Dermis blood vessel endothelial cell (primary cell): ENCODE data around the gene ITGAL. TPM values are rescaled to one million over a fixed set of nuclear protein-coding genes. Genes with fewer than 3 reads are reported as not detected.
A peak's percentile ranks its signal among the peaks of the same experiment; 100 is the strongest.
"Not testable (repeated sequence)": the region's sequence is repeated elsewhere in the genome, so short reads cannot be mapped to it uniquely, and the experiment has no call there.

ENCODE experiments used
- DNase-seq: peaks from one replicate; pipeline ENCODE4 v3.0.0; 2010
- total RNA-seq: library from RNA; depleted of rRNA; stranded (reverse); fragments of >200 nt; gene quantifications from 2 replicates; pipeline ENCODE4 v1.2.3, GENCODE V29; 2014

Gene ITGAL
- not detected in 2 replicates for total RNA-seq

GRCh38 chr16:30472328-30472942 lies at the start of gene ITGAL:
ITGAL (plus strand) TSS chr16:30472742; CDS start chr16:30472838, 96 bp downstream.
- DNase-seq = no peak

GRCh38 chr16:30428055-30428454 lies 44.5 kb upstream of the ITGAL start:
- no peak for DNase-seq

GRCh38 chr16:30429418-30429677 lies 43.2 kb upstream of the ITGAL start:
- no peak for DNase-seq

GRCh38 chr16:30429678-30430427 lies 42.7 kb upstream of the ITGAL start, which contains the start of gene DCTPP1:
DCTPP1 (minus strand) TSS chr16:30430030; CDS start chr16:30429980, 50 bp downstream.
- peak; percentile 99 for DNase-seq

- no peak for DNase-seq
Observed at GRCh38 chr16:30430428-30430970, 42.0 kb upstream of the ITGAL start.

GRCh38 chr16:30434852-30435251 lies 37.7 kb upstream of the ITGAL start:
- DNase-seq = no peak

- DNase-seq = no peak
Observed at GRCh38 chr16:30437511-30438046, 35.0 kb upstream of the ITGAL start.

- DNase-seq = no peak
Observed at GRCh38 chr16:30438835-30439234, 33.7 kb upstream of the ITGAL start.

GRCh38 chr16:30439720-30440348 lies 32.7 kb upstream of the ITGAL start:
- no peak for DNase-seq

GRCh38 chr16:30443631-30444030 lies 28.9 kb upstream of the ITGAL start:
- DNase-seq = no peak

- DNase-seq = no peak
Observed at GRCh38 chr16:30444231-30445148, 28.1 kb upstream of the ITGAL start.

- no peak for DNase-seq
Observed at GRCh38 chr16:30445149-30445407, 27.5 kb upstream of the ITGAL start.

GRCh38 chr16:30445408-30446202 lies 26.9 kb upstream of the ITGAL start, which contains the start of gene SEPHS2:
SEPHS2 (minus strand) TSS chr16:30445874; CDS start chr16:30445727, 147 bp downstream.
- DNase-seq = peak; percentile 98

GRCh38 chr16:30446203-30446595 lies 26.3 kb upstream of the ITGAL start:
- DNase-seq = no peak

GRCh38 chr16:30447512-30448226 lies 24.9 kb upstream of the ITGAL start:
- DNase-seq = no peak

- no peak for DNase-seq
Observed at GRCh38 chr16:30449116-30449435, 23.5 kb upstream of the ITGAL start.

GRCh38 chr16:30452709-30453580 lies 19.6 kb upstream of the ITGAL start:
- DNase-seq = not testable (repeated sequence)

GRCh38 chr16:30456302-30456701 lies 16.2 kb upstream of the ITGAL start:
- no peak for DNase-seq

- DNase-seq = no peak
Observed at GRCh38 chr16:30457256-30457655, 15.3 kb upstream of the ITGAL start.
